Mucosa of rectum (tissue), 2 donors: ENCODE measurements around the gene SENP3.

ENCODE experiments used
- H3K27ac ChIP-seq, 2 donors: one replicate each; pipeline ENCODE4 v1.7.0; 2013; ENCODE audit warnings: inconsistent platforms in 2 of 2, low read depth in 2 of 2, low read length in 2 of 2
- H3K27me3 ChIP-seq, 2 donors: one replicate each; pipeline ENCODE4 v1.7.0; 2013; ENCODE audit warnings: low read length in 2 of 2; ENCODE audit not compliant: control insufficient read depth in 2 of 2, insufficient read depth in 2 of 2
- H3K36me3 ChIP-seq, 2 donors: one replicate each; pipeline ENCODE4 v1.7.0; 2013; ENCODE audit warnings: low read length in 2 of 2; ENCODE audit not compliant: control insufficient read depth in 2 of 2, insufficient read depth in 2 of 2
- H3K4me1 ChIP-seq, 2 donors: one replicate each; pipeline ENCODE4 v1.7.0; 2013; ENCODE audit warnings: low read length in 2 of 2, mild to moderate bottlenecking in 1 of 2; ENCODE audit not compliant: control insufficient read depth in 2 of 2, insufficient read depth in 2 of 2
- H3K4me3 ChIP-seq, 2 donors: one replicate each; pipeline ENCODE4 v1.7.0; 2013; ENCODE audit warnings: low read length in 2 of 2
- H3K9ac ChIP-seq, 2 donors: one replicate each; pipeline ENCODE4 v1.7.0; 2013; ENCODE audit warnings: low read length in 2 of 2, low read depth in 1 of 2, mild to moderate bottlenecking in 1 of 2
- H3K9me3 ChIP-seq, 2 donors: one replicate each; pipeline ENCODE4 v1.7.0; 2013; ENCODE audit warnings: low read length in 2 of 2; ENCODE audit not compliant: control insufficient read depth in 2 of 2
- donor health status: healthy.
- donor health status: Normal muscosa, but diverticular disease.

Gene SENP3

GRCh38 chr17:7562208-7562605 is 488 bp downstream of the SENP3 start:
- peaks cover 50% of the 10 kb centered on the region in 2 donors for H3K4me1 ChIP-seq
- H3K27me3 ChIP-seq: no peaks in the 10 kb centered on the region
- peak overlapping the region; percentile 69 to 85 for H3K4me3 ChIP-seq
- peak overlapping the region; percentile 74 to 87 for H3K9ac ChIP-seq
- H3K36me3 ChIP-seq: peaks cover 15 to 16% of the 10 kb centered on the region in 2 donors
- H3K9me3 ChIP-seq: no peaks in the 10 kb centered on the region
- H3K27ac ChIP-seq: peak overlapping the region; percentile 98 to 99

- H3K4me3 ChIP-seq: peak overlapping the region in 1 of 2 donors; percentile 85
- peaks cover 15 to 16% of the 10 kb centered on the region in 2 donors for H3K36me3 ChIP-seq
- H3K9ac ChIP-seq: peak overlapping the region in 1 of 2 donors; percentile 14
- no peaks in the 10 kb centered on the region for H3K27me3 ChIP-seq
- H3K9me3 ChIP-seq: no peaks in the 10 kb centered on the region
- no peak overlapping the region for H3K27ac ChIP-seq
- H3K4me1 ChIP-seq: peaks cover 40% of the 10 kb centered on the region in 2 donors
Measured at GRCh38 chr17:7563115-7563869, 1.6 kb downstream of the SENP3 start.

GRCh38 chr17:7569571-7569970 is 7.9 kb downstream of the SENP3 start:
- Histone ChIP-seq H3K4me3 (no peak overlapping the region), H3K9ac (no peak overlapping the region), H3K36me3 (peaks cover 37 to 38% of the 10 kb centered on the region in 2 donors), H3K27ac (no peak overlapping the region), H3K27me3 (no peaks in the 10 kb centered on the region), H3K9me3 (no peaks in the 10 kb centered on the region), H3K4me1 (peaks cover 12 to 16% of the 10 kb centered on the region in 2 donors)

- Histone ChIP-seq H3K4me3 (no peak overlapping the region), H3K9me3 (no peaks in the 10 kb centered on the region), H3K27me3 (no peaks in the 10 kb centered on the region), H3K36me3 (peaks cover 37 to 42% of the 10 kb centered on the region in 2 donors), H3K27ac (no peak overlapping the region), H3K4me1 (peaks cover 19 to 24% of the 10 kb centered on the region in 2 donors), H3K9ac (no peak overlapping the region)
Measured at GRCh38 chr17:7570351-7570750, 8.6 kb downstream of the SENP3 start.

- H3K36me3 ChIP-seq: peaks cover 52% of the 10 kb centered on the region in 2 donors
- no peaks in the 10 kb centered on the region for H3K9me3 ChIP-seq
- H3K27ac ChIP-seq: peak overlapping the region; percentile 82 to 94
- H3K4me3 ChIP-seq: peak overlapping the region; percentile 76 to 92
- peak overlapping the region; percentile 65 to 92 for H3K9ac ChIP-seq
- peaks cover 27 to 30% of the 10 kb centered on the region in 2 donors for H3K4me1 ChIP-seq
- H3K27me3 ChIP-seq: no peaks in the 10 kb centered on the region
Measured at GRCh38 chr17:7572338-7572587, 10.5 kb downstream of the SENP3 start.

GRCh38 chr17:7572588-7573323 is 11.0 kb downstream of the SENP3 start:
- no peaks in the 10 kb centered on the region for H3K27me3 ChIP-seq
- H3K4me3 ChIP-seq: peak overlapping the region; percentile 83 to 86
- peak overlapping the region; percentile 95 to 98 for H3K9ac ChIP-seq
- peak overlapping the region; percentile 97 to 99 for H3K27ac ChIP-seq
- H3K4me1 ChIP-seq: peaks cover 27 to 30% of the 10 kb centered on the region in 2 donors
- H3K36me3 ChIP-seq: peaks cover 57% of the 10 kb centered on the region in 2 donors
- no peaks in the 10 kb centered on the region for H3K9me3 ChIP-seq

GRCh38 chr17:7573324-7574080 is 11.8 kb downstream of the SENP3 start:
- Histone ChIP-seq H3K36me3 (peaks cover 62 to 63% of the 10 kb centered on the region in 2 donors), H3K4me1 (peaks cover 26 to 30% of the 10 kb centered on the region in 2 donors)

GRCh38 chr17:7574176-7574953 is 12.6 kb downstream of the SENP3 start:
- no peaks in the 10 kb centered on the region for H3K27me3 ChIP-seq
- peaks cover 65 to 66% of the 10 kb centered on the region in 2 donors for H3K36me3 ChIP-seq
- peaks cover 29 to 36% of the 10 kb centered on the region in 2 donors for H3K4me1 ChIP-seq
- peak overlapping the region; percentile 97 to 99 for H3K27ac ChIP-seq
- H3K9me3 ChIP-seq: no peaks in the 10 kb centered on the region
- peak overlapping the region; percentile 83 to 86 for H3K4me3 ChIP-seq
- peak overlapping the region; percentile 74 to 98 for H3K9ac ChIP-seq

More at GRCh38 chr17:7573324-7574080, 11.8 kb downstream of the SENP3 start:
- peak overlapping the region; percentile 83 to 86 for H3K4me3 ChIP-seq
- H3K27me3 ChIP-seq: no peaks in the 10 kb centered on the region
- H3K9ac ChIP-seq: peak overlapping the region; percentile 95 to 98
- no peaks in the 10 kb centered on the region for H3K9me3 ChIP-seq
- peak overlapping the region; percentile 97 to 99 for H3K27ac ChIP-seq

GRCh38 chr17:7575481-7575883 is 13.8 kb downstream of the SENP3 start:
- no peak overlapping the region for H3K4me3 ChIP-seq
- H3K36me3 ChIP-seq: peaks cover 55 to 56% of the 10 kb centered on the region in 2 donors
- no peak overlapping the region for H3K27ac ChIP-seq
- H3K9me3 ChIP-seq: no peaks in the 10 kb centered on the region
- peak overlapping the region in 1 of 2 donors; percentile 9 for H3K9ac ChIP-seq
- no peaks in the 10 kb centered on the region for H3K27me3 ChIP-seq
- peaks cover 40 to 47% of the 10 kb centered on the region in 2 donors for H3K4me1 ChIP-seq
